NCI-H2196 treated with DMSO at 0.1 percent for 48 hours (cell line): ENCODE measurements around the gene ANKRD30A.
"Not testable (repeated sequence)": the region's sequence is repeated elsewhere in the genome, so short reads cannot be mapped to it uniquely, and the experiment has no call there.

ENCODE experiments used
- DNase-seq: peaks from one replicate; lab custom pipeline; 2025; ENCODE audit not compliant: unreplicated experiment; lab: John Stamatoyannopoulos, UW

Gene ANKRD30A

DNA sequence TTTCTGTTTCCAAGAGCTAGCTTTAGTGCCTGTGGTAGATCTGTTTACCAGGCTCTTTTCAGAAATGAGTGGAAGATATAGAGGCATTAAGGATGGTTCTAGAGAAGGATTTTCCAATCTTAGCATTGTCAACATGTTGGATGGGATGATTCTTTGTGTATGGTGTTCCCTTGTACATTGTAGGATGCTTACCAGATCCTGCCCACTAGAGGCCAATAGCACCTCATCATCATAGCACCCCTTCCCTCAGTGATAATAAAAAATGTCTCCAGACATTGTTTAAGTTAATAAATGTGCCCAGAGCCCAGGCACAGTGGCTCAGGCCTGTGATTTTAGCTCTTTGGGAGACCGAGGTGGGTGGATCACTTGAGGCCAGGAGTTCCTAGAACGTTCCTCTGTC lies 121.2 kb downstream of the ANKRD30A start:
- DNase-seq = no peak

DNA sequence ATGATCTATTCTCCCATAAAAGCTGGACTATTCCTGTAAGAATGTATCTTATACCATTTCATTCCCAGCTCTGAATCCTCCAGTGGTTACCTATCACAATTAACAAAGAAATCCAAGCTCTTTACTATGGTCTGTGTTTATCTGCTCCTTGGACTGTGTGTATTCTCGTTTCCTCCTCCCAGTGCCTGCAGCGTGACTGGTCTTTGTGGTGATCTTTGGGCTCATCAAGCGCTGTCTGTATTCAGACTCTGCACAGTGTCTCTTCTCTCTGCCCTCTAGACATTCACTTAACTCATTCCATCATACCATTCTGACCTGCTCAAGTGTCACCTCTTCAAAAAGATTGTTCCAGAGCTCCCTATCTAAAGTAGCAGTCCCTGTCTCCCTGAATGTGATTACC lies 130.4 kb downstream of the ANKRD30A start:
- not testable (repeated sequence) for DNase-seq

DNA sequence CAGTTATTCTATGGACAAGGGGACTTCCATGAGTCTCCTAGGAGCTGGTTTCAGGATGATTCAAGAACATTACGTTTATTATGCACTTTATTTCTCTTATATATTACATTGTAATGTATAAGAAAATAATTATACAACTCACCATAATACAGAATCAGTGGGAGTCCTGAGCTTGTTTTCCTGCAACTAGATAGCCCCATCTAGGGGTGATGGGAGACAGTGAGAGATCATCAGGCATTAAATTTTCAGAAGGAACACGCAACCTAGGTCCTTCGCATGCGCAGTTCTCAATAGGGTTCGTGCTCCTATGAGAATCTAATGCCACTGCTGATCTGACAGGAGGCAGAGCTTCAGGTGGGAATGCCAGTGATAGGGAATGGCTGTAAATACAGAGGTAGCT lies 137.9 kb downstream of the ANKRD30A start:
- no peak for DNase-seq

DNA sequence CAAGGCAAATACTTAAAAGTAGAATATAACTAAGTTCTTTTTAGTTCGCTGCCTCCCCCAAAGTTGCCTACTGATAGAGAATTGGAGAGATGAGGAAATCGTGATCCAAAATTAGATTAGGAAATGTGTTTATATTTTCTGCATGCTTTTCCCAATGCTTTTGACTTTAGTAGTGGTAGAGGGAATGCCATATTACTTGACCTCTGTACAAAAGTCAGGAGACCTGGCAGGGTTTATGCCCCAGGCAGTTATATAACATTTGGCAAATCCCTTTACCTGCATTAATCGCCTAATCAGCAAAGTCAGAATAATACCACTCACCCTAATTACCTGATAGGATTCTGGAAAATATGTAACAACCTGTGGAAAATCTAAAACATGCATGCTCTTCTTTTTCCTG lies 142.9 kb downstream of the ANKRD30A start:
- DNase-seq = no peak

DNA sequence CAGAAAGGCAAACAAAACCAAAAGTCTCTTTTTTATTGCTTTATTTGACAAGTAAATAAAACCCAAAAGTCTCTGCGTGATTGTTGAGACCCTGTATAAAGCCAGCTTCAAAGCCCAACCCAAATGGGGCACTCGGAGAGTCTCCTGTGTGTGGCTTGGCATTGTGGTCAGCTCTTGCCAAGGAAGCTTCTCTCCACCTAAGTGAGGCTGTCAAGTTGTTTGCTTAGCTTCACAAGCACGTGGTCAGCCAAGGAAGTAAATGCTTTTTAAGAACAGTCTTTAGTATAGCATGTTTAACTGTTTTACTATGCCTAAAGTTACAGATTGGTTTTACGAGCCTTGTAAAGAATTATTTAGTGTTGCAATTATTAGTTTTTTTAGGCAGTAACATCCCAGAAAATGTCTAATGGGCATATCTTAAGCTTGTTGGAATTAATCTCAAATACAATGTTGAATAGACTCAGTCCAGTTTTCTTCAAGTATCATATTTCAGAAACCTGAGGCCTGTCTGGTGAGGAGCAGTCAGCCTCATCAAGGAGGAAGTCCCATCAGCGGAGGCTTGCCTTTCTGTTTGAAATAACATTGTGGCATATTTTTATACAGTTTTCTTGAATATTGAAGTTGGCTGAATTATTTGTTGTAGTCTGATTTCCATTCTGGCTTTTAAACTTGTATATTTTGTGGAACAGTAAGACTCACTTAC lies 144.3 kb downstream of the ANKRD30A start:
- no peak for DNase-seq

DNA sequence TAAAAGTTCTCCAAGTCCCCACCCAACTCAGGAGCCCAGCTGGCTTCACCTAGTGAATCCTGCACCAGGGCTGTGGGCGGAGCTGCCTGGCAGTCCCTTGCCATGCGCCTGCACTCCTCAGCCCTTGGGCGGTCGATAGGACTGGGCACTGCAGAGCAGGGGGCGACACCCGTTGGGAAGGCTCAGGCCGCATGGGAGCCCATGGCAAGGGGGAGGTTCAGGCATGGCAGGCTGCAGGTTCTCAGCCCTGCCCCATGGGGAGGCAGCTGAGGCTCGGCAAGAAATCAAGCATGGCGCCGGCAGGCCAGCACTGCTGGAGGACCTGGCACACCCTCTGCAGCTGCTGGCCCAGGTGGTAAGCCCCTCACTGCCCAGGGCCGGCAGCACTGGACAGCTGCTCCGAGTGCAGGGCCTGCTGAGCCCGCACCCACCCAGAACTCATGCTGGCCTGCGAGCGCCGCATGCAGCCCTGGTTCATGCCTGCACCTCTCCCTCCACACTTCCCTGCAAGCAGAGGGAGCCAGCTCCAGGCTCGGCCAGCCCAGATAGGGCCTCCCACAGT lies 149.9 kb downstream of the ANKRD30A start:
- no peak for DNase-seq

DNA sequence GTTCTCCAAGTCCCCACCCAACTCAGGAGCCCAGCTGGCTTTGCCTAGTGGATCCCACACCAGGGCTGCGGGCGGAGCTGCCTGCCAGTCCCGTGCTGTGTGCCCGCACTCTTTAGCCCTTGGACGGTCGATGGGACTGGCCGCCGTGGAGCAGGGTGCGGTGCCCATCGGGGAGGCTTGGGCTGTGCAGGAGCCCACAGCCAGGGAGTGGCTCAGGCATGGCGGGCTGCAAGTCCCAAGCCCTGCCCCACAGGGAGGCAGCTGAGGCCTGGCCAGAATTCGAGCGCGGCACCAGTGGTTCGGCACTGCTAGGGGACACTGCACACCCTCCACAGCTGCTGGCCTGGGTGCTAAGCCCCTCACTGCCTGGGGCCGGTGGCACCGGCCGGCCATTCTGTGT lies 159.7 kb downstream of the ANKRD30A start:
- DNase-seq = no peak

DNA sequence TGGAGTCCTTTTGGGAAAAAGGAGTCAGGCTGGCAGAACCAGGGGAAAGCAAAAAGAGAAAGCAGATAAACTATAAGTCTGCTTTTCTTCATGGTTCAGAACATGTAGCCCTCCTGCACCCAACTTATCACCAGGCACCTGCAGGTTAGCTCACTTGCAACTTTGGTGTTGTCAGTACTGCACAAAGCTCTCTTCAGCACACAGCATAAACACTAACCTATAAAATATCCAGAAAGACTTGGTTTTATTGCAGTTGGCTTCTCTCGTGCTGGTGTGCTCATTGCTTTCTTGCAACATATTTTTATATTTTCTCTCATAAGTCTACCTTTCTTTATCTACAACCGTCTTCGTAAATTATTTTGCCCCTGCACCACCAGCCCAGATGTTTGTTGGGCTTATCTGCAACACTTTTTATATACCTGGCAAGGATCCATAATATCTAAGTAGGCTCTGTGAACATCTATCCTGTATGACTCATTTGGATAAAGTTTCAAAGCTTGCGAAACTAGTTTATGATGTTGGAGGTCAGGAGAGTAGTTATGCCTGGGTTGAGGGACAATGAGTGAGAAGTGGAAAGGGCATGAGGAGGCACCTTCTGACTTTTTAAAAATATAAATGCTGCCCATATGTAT lies 164.6 kb downstream of the ANKRD30A start:
- no peak for DNase-seq

DNA sequence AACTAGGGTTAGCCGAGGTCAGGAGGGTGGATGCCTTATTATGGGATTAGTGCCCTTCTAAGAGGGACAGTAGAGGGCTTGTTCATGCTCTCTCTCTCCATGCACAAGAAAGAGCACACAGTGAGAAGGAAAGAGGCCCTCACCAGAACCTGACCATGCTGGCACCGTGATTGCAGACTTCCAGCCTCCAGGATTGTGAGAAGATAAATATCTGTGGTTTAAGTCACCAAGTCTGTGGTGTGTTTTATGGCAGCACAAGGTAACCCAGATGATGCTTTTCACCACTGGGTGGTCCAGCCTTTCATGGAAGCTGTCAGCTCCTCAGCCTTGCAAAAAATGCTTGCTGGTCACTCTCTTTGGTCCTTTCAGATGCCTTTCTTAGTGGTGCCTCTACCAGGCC lies 175.9 kb downstream of the ANKRD30A start:
- no peak for DNase-seq

DNA sequence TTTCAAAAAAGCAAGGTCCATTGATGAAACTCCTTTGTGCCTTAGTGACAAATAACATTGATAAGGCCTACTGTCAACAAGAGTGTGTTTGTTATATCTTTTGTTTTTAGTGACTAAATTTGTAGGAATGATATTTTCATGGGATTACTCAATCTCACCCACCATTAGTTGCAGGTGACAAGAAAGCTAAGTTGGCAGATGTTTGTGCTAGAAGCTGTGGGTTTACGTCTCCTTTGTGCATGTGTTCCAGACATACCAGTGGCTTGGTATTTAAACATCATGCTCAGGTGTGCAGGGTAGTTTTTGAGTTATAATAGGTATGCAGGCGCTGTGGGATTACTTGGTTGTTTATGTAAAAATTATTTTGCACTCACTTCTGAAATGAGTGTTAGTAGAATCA lies 178.6 kb downstream of the ANKRD30A start:
- DNase-seq = no peak

DNA sequence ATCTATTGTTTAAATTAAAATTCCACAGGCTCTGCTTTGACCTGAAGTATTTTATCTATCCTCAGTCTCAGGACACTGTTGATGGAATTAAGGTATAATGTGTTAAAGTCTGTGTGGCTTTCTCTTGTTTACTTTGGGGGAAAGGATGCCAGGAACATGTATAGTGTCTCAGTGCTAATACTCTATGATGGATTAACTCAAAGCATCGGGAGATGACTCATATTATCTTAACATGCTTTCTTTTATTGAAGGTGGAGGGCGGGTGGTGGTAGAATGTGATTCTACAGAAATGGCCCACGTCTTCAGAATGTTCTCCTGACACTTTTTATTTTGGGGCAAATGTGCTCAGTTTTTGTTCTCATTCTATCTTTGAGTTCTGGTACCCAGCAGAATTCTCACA lies 189.0 kb downstream of the ANKRD30A start:
- no peak for DNase-seq

DNA sequence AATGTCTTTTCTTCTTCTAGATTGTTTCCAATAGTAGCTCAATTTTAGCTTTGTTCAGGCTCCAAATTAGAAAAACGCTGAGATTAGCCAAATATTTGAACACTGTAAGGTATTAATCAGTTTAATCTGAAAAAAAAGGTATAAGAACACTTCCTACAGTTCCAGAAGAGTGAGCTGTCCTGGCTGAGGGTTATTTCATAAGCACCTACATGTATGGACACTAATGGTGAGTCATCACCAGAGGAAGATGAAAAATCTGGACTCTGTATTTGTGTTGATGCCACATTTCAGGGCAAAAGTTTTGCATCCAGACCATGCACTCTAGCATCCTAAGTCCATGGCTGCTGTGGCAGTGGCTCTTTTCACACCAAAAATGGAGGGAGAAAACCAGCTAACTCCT lies 189.5 kb downstream of the ANKRD30A start:
- DNase-seq = no peak

DNA sequence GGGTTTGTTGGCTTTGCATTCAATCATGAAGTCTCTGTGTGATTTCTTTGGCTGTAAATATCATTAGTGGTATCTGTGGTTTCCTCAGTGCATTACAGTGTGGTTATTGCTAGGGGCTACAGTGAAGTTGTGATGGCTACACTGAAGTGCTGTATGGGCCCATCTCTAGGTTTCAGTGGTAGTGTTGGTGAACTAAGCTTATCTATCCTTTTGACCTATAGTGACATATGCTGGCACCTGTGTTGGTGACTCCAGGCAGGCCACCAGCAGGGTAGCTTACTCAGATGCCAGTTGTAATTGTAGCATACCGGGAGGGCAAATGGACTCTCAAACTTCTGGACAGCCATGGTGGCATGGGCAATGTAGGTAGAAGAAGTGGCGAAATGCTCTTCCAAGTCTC lies 219.0 kb downstream of the ANKRD30A start:
- no peak for DNase-seq

DNA sequence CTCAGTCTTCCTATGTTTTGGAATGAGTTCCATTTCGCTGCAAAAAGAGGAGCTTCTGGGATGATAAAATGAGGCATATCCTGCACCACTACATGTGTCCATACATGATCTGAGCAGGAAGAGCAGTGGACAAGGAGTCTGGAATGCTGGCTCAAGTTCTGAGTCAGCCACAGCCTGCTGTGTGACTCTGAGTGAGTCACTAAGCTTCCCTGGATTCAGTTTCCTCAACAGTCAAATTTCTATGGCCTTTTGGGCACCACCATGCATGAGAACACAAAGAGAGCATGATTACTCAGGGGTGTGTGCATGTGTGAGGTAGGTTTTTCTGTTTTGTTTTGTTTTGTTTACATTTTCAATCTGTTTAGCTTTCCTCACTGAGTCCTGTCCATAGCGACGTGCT lies 254.6 kb downstream of the ANKRD30A start:
- DNase-seq = no peak

DNA sequence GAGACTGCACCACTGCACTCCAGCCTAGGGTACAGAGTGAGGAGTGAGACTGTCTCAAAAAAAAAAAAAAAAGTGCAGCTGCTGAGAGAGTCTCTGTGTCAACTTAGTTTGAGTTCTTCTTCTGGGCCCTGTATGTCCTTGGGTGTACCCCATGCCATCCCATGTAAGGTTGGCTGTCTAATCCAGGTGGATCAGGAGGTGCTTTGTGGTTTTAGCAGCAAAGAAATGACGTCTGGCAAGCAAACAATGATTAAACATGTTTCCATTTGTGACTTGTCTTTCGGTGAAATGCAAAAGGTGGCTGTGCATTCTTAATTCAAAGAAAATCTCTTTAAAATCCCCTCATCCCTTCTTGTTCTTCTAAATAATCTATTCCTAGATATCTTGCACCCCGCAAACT lies 255.9 kb downstream of the ANKRD30A start:
- DNase-seq = no peak

DNA sequence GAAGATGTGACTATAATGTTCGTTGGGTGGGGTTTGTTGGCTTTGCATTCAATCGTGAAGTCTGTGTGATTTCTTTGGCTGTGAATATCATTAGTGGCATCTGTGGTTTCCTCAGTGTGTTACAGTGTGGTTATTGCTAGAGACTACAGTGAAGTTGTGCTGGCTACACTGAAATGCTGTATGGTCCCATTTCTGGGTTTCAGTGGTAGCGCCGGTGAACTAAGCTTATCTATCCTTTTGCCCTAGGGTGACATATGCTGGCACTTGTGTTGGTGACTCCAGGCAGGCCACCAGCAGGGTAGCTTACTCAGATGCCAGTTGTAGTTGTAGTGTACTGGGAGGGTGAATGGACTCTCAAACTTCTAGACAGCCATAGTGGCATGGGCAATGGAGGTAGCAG lies 259.5 kb downstream of the ANKRD30A start:
- DNase-seq = no peak

DNA sequence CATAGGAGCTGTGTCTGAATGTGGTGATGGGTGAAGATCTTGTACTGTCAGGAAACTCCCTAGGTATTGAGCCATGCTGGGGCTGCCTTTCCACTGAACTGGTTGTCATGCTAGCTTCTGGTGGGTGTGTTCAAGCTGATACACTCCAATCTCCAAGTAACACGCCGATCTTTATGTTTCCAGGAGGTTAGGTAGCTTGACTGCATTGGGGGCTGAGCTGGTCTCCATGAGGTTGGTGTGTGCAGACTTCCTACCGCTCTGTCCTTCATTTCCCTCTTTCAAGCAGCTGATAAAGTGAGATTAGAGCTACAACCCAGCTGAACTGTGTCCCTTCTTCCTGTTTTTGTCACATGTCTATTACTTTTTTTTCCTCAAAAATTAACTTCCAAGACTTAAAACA lies 265.5 kb downstream of the ANKRD30A start:
- DNase-seq = no peak

DNA sequence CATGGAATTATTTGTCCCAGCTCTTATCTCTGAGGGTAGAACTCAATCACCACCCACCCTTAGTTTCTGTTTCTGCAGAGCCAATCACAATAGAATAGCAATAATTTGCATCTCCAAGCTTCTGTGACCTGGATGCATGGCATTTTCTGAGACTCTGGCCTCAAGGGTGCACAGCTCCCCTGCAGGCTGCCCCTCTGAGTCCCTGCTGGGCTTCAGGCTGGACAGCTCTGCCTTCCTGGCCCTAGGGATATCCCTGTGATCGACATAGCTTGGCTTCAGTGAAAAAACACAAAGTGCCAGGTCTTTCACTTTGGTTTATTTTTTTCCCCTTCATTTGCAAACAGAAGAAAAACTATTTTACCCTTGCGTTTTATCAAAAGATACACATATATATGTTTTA lies 275.4 kb downstream of the ANKRD30A start:
- DNase-seq = not testable (repeated sequence)

DNA sequence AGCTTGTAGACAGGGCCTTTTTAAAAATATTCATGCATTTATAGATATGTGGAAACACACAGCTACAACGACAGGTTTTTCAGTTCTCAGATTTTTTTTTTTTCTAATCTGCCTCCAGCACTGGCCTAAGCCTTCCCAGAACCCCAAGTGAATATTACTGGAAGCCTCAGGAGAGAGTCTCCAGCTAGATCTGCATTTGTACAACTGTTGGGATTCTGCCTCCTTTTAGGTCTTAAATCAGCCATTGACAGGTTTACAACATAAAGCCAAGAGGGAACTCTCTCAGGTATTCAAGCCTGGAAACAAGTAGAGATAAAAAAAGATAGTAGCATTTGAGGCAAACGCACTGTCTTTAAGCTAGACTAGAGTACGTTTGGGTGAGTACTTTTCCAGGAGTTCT lies 275.8 kb downstream of the ANKRD30A start:
- no peak for DNase-seq

DNA sequence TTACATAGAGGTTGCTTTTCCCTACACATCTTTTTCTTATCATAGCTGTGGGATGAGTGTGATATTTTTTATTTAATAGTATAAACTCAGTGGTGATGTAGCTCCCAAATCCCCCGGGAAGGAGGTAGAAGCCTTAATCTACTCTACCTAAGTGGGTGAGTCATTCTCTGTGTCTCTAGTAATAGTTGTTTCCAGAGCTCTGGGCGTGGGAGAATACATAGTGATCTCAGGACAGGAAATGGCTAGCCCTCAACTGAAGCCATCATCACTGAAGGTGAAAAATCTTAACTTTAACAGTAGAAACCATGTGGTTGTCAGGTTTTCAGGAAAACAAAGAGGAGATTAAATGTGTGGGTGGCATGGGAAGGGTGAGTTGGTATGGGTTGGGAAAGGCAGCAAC lies 278.4 kb downstream of the ANKRD30A start:
- no peak for DNase-seq
